C4-2B (cell line): ENCODE data around the gene NAAA.
"Not testable (repeated sequence)": the region's sequence is repeated elsewhere in the genome, so short reads cannot be mapped to it uniquely, and the experiment has no call there.

Experiments
- CTCF ChIP-seq: fragments of 450-650 bp; conservative IDR thresholded peaks from 2 replicates; pipeline ENCODE4 v1.5.1; 2017; ENCODE audit warnings: mild to moderate bottlenecking
- ZFX ChIP-seq: fragments of 450-650 bp; IDR thresholded peaks from 2 replicates; pipeline ENCODE4 v1.6.1; 2017

GRCh38 chr4:75924916-75925315 is 15.9 kb downstream of the NAAA start:
- TF ChIP-seq CTCF, ZFX: not testable (repeated sequence)
